GM12801 (cell line): ENCODE measurements around the gene LMTK2.

Source experiments
- CTCF ChIP-seq: IDR thresholded peaks from one replicate; pipeline ENCODE4 v1.5.1; 2011; ENCODE audit warnings: control low read depth; ENCODE audit not compliant: insufficient read length; ENCODE audit errors: extremely low read depth

The LMTK2 gene

GRCh38 chr7:98213296-98213887, 106.7 kb downstream of the LMTK2 start:
- TF ChIP-seq CTCF, result no peak

DNA sequence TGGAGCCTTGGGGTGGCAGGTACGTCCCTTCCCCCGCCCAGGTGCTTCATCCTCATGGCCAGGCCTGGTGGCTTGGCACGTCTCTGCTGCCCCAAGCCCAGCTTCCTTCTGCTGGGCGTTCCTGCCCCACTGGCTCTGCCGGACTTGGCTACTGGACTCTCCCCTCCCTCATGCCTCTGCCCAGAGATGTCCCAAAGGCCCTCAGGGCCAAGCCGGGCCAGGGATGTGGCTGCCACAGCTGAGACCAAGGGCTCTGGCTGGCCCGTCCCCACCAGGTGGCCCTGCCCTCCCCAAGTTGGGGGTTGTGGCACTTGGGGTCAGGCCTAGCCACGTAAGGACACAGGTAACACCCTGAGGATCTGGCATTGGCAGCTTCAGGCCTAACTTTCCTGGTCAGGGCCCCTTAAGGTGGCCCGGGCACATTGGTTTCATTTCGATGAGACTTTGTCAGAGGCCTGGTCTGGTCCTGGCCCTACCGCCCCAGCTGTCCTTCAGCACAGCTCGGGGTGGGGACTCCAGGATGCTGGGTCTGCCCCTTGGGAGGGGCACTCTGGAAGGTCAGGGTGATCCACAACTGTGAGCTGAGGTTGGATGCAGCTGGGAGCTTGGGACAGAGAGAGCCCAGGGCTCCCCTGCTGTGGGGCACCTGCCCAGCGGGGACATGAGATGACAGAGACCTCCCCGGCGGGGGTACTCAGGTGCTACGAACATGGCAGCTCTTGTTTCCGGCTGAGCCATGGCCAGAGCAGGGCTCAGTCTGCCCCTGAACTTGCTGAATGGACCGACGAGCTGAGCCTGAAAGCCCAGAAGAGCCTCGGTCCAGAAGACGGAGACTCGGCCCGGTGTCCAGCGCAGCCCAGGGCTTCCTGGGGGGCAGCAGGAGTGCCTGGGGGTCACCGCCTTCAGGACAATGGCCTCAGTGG, 107.5 kb downstream of the LMTK2 start:
- TF ChIP-seq CTCF, result no peak

DNA sequence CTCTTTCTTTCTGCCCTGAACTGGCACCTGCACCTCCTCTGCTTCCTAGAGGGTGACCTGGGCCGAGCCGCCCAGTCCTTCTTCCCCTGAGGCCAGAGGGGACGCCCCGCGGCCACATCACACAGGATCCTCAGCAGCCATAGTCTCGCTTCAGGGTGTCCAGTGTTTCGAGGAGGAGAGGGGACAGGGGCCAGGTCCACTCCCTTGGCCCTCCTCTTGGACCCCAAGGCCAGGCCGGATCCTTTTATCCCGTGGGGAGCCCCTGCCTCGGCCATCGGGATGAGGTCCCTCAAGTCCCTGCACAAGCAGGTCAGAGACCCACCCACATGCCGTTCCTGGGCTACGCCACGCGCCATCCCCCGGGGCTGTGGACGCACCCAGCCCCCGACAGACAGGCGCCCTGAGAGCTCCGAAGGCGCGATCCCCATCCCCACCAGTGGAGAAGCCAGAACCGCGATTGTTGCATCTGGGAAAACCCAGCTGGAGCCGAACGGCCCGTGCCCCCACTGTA, 108.2 kb downstream of the LMTK2 start:
- no peak for TF ChIP-seq CTCF

GRCh38 chr7:98215561-98216495, 109.2 kb downstream of the LMTK2 start:
- TF ChIP-seq CTCF, result no peak

DNA sequence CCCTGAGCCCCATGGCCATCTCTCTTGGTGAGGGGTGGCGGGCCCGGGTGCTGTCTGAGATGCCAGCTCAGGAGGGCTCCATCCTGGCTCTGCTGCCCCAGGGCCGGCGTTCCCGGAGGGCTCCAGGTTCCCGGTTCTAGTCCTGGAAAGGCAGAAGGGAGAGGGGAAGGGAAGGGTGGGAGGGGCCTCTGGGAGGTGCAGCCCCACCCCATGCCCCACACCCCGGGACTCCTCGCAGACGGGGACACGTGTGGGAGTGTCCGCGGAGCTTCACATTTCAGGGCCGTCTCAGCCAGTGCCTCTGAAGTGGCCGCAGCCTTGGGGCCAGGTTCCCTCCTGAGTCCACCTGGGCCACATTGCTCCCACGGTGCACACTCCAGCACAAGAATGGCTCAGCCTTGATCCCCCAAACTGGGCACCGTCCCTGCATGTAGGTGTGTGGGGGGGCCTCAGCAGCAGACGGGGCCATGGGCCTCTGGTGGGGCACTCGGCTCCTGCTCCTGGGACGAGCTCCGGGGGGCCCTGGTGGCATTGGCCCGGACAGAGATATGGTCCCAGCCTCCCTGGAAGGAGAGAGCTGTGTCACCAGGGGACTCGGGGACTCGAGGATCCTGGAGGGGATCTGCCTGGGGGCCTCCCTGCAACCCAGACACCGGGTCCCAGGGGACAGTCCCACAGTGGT, 110.4 kb downstream of the LMTK2 start:
- TF ChIP-seq CTCF, result no peak

DNA sequence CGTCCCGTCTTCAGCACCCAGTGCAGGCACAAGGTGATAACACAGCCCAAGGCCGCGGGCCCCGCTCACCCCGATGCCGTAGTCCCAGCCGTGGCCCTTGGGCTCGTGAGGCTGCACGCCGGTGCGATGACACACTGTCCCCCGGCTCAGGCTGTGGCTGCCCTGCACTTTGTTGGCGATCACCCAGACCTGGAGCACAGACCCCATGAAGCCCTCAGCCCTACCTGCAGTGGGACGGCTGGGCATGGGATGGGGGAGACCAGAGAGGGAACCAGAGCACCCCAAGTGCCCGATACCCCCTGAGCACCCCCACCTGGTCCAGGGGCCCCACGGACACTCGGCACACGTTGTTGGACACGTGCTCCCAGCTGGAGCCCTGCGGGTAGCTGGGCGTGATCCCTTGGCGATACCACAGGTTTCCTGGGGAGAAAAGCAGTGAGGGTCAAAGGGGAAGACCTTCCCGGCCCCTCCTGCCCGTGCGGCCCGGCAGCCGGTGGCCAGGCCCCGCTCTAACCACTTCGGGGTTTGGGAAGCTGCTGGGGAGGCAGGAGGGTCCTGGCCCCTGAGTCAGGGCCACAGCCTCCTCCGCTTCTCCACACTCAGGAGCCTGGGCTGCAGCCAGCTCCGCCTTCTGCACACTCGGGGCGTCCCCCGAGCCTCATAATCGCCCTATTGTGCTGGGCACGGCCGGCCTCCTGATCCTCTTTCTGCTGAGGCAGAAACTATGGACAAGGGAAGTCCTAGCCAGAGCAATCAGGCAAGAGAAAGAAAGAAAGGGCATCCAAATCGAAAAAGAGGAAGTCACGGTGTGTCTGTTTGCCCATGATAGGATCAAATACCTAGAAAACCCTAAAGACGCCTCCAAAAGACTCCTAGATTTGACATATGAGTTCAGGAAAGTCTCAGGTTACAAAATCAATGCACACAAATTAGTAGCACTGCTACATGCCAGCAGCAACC, 111.2 kb downstream of the LMTK2 start:
- TF ChIP-seq CTCF, result no peak
